ENCODE data around the gene NEIL3. TPM values are rescaled to one million over a fixed set of nuclear protein-coding genes. Genes with fewer than 3 reads are reported as not detected.

NEIL3 gene
- total RNA-seq, 1 donor from 2014 or later = 0.46 TPM

- no peak for DNase-seq (ENCODE audit: low spot score)
Observed at GRCh38 chr4:177369372-177369771, 59.7 kb downstream of the NEIL3 start.

GRCh38 chr4:177371461-177371860 is 61.8 kb downstream of the NEIL3 start:
- no peak for DNase-seq (ENCODE audit: low spot score)

- DNase-seq (ENCODE audit: low spot score) = no peak
Observed at GRCh38 chr4:177374966-177375365, 65.3 kb downstream of the NEIL3 start.

GRCh38 chr4:177375372-177375771 is 65.7 kb downstream of the NEIL3 start:
- no peak for DNase-seq (ENCODE audit: low spot score)

GRCh38 chr4:177376024-177376423 is 66.3 kb downstream of the NEIL3 start:
- no peak for DNase-seq (ENCODE audit: low spot score)

- DNase-seq (ENCODE audit: low spot score) = no peak
Observed at GRCh38 chr4:177380730-177381287, 71.1 kb downstream of the NEIL3 start.

- DNase-seq (ENCODE audit: low spot score) = no peak
Observed at GRCh38 chr4:177381762-177382310, 72.2 kb downstream of the NEIL3 start.

- no peak for DNase-seq (ENCODE audit: low spot score)
Observed at GRCh38 chr4:177384856-177385397, 75.3 kb downstream of the NEIL3 start.

- no peak for DNase-seq (ENCODE audit: low spot score)
Observed at GRCh38 chr4:177385576-177386277, 76.1 kb downstream of the NEIL3 start.

- DNase-seq (ENCODE audit: low spot score) = no peak
Observed at GRCh38 chr4:177386278-177386815, 76.7 kb downstream of the NEIL3 start.

- no peak for DNase-seq (ENCODE audit: low spot score)
Observed at GRCh38 chr4:177391287-177391686, 81.6 kb downstream of the NEIL3 start.

GRCh38 chr4:177391953-177392352 is 82.3 kb downstream of the NEIL3 start:
- DNase-seq (ENCODE audit: low spot score) = no peak

- DNase-seq (ENCODE audit: low spot score) = no peak
Observed at GRCh38 chr4:177393236-177393635, 83.6 kb downstream of the NEIL3 start.

GRCh38 chr4:177396352-177396751 is 86.7 kb downstream of the NEIL3 start:
- DNase-seq (ENCODE audit: low spot score) = no peak

GRCh38 chr4:177400030-177400429 is 90.4 kb downstream of the NEIL3 start:
- DNase-seq (ENCODE audit: low spot score) = no peak

GRCh38 chr4:177401658-177402273 is 92.1 kb downstream of the NEIL3 start:
- no peak for DNase-seq (ENCODE audit: low spot score)

- DNase-seq (ENCODE audit: low spot score) = no peak
Observed at GRCh38 chr4:177403746-177404145, 94.1 kb downstream of the NEIL3 start.

- DNase-seq (ENCODE audit: low spot score) = no peak
Observed at GRCh38 chr4:177404342-177404741, 94.7 kb downstream of the NEIL3 start.

GRCh38 chr4:177404986-177405385 is 95.3 kb downstream of the NEIL3 start:
- DNase-seq (ENCODE audit: low spot score) = peak; percentile 20

GRCh38 chr4:177405508-177405907 is 95.8 kb downstream of the NEIL3 start:
- DNase-seq (ENCODE audit: low spot score) = no peak

- no peak for DNase-seq (ENCODE audit: low spot score)
Observed at GRCh38 chr4:177408023-177408422, 98.3 kb downstream of the NEIL3 start.

- no peak for DNase-seq (ENCODE audit: low spot score)
Observed at GRCh38 chr4:177410566-177410965, 100.9 kb downstream of the NEIL3 start.
